ENCODE measurements around the gene SELENOW.
A peak's percentile ranks its signal among the peaks of the same experiment; 100 is the strongest.
"Not testable (repeated sequence)": the region's sequence is repeated elsewhere in the genome, so short reads cannot be mapped to it uniquely, and the experiment has no call there.

Gene SELENOW

DNA sequence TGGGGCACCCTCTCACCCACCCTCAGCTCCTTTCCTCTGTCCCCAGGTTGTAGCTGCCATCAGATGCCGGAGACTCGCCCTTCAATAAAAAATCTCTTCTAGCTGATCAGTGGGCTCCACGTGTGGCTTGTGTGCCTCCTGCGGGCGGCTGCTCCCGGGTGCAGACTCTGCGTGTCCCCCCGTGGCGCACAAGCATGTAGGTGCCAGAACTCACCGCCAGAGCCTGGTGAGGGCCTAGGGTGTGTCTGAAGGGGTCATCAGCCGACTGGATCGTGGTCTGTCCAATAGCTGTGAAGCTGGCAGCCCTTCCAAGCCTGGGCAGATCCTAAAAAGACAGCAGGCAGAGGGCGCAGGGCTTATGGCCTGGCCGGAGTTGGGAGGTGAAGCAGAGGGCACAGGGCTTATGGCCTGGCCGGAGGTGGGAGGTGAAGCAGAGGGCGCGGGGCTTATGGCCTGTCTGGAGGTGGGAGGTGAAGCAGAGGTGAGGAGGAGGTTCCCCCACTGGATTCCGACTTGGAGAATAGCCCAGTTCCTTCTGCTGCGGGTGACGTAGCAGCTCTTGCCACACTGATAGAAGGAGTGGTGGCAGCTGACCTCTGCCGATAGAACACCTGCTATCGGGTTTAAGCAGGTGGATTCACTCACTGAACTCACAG, 21.4 kb upstream of the SELENOW start:
- no peak for DNase-seq

DNA sequence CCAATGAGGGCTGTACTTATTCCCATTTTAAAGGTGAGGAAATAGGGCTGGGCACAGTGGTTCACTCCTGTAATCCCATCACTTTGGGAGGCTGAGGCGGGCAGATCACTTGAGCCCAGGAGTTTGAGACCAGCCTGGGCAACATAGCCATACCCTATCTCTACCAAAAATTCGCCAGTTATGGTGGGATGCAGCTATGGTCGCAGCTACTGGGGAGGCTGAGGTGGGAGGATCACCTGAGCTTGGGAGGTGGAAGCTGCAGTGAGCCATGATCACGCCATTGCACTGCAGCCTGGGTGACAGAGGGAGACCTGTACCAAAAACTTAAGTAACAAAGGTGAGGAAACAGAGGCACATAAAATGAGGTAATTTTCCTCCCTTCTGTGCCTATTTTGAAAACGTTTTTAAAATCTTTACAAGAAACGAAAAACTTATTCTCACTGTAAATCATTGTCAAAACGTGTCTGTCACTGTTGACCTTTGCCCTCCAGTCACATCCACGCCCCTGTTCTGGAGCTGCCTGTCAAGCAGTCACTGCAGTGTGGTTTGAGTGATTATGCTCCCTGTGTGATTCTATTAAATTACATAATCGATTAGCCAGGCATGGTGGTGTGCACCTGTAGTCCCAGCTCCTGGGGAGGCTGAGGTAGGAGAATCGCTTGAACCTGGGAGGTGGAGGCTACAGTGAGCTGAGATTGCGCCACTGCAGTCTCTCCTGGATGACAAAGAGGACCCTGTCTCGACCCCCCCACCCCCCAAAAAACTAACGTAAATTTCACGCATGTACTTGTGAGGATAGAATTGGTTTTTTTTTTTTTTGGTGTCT, 20.7 kb upstream of the SELENOW start:
- no peak for DNase-seq

DNA sequence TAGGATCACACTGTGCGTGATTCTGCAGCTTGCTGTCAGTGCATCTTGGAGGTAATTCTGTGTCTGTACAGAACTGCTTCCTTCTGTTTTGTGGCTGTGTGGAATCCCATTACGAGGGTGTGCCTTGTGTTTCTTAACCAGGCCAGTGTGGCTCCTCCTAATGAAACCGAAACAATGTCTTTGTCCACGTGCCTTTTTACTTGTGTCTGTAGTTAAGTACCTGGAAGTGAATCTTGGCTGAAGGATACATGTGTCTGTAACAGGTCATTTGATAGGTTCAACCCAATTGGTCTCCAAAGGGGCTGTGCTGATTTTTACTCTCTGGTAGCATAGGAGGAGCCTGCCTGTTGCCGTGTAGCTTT, 20.1 kb upstream of the SELENOW start:
- DNase-seq: no peak

DNA sequence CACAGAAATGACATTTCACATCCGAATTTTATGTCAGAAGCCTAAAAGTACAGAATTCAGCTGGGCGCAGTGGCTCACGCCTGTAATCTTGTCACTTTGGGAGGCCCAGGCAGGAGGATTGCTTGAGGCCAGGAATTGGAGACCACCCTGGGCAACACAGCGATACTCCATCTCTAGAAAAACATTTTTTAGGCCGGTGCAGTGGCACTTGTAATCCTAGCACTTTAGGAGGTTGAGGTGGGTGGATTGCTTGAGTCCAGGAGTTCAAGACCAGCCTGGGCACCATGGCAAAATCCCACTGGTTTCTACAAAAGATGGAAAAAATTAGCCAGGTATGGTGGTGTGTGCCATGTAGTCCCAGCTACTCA, 17.9 kb upstream of the SELENOW start:
- DNase-seq: no peak

DNA sequence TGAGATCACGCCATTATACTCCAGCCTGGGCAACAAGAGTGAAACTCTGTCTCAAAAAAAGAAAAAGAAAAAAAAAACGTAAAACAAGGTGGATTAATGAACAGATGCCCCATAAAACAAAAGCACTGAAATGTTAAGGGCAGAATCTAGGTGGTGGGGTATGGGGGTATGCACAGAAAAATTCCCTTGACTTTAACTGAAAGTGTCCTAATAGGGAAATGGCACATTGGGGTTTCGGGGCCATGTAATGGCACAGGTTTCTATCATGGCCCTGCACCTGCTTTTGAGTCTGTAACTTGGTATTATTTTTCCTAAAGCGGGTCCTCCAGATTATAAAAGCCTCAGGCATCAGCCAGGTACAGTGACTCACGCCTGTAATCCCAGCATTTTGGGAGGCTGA, 16.9 kb upstream of the SELENOW start:
- no peak for DNase-seq

DNA sequence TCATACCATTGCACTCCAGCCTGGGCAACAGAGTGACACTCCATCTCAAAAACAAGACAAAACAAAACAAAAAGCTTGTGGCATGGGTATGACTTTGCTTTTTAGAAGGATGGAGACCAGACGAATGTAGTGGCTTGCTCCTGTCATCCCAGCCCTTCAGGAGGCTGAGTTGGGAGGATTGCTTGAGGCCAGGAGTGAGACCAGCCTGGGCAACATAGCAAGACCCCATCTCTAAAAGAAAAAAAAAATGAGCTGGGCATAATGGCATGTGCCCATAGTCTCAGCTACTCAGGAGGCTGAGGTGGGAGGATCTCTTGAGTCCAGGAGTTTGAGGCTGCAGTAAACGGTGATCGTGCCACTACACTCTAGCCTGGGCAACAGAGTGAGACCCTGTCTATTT, 16.4 kb upstream of the SELENOW start:
- no peak for DNase-seq

DNA sequence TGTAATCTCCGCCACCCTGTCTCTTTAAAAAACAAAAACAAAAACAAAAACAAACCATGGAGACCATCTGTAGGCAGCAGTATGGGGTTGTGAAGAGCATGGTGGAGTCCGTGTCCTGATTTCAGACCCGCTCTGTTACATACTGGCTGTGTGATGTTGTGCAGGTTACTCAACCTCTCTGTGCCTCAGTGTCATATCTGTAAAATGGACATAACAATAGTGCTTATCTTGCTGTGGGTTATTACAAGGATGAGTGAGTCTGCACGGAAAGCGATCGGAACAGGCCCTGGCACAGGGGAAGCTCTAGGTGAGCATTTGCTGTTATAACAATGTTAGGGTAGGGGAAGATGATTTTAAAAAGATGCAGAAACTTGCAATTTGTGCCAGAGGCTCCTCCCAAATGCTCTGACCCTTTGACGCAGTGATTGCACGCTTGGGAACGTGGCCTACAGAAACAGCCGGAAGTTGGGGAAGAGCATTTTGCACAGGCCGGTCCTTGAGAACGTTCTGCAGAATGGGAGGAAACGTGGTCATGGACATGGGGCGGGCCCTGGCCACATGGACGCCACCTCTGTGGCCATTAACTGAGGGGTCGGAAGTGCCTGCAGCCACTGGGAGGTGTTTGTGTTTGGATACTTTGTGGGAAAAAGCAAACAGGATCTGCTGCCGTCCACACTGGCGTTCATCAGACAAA, 15.7 kb upstream of the SELENOW start:
- DNase-seq: no peak

DNA sequence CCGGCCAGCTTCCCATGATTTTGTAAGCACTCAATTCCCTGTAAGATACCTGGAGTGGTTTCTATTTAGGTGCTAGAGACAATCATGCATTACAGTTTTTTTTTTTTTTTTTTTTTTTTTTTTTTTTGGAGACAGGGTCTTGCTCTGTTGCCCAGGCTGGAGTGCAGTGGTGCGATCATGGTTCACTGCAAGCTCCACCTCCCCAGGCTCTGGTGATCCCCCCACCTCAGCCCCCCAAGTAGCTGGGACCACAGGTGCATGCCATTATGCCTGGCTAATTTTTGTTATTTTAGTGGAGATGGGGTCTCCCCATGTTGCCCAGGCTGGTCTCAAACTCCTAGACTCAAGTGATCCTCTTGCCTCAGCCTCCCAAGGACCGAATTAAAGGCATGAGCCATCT, 13.8 kb upstream of the SELENOW start:
- DNase-seq: not testable (repeated sequence)

DNA sequence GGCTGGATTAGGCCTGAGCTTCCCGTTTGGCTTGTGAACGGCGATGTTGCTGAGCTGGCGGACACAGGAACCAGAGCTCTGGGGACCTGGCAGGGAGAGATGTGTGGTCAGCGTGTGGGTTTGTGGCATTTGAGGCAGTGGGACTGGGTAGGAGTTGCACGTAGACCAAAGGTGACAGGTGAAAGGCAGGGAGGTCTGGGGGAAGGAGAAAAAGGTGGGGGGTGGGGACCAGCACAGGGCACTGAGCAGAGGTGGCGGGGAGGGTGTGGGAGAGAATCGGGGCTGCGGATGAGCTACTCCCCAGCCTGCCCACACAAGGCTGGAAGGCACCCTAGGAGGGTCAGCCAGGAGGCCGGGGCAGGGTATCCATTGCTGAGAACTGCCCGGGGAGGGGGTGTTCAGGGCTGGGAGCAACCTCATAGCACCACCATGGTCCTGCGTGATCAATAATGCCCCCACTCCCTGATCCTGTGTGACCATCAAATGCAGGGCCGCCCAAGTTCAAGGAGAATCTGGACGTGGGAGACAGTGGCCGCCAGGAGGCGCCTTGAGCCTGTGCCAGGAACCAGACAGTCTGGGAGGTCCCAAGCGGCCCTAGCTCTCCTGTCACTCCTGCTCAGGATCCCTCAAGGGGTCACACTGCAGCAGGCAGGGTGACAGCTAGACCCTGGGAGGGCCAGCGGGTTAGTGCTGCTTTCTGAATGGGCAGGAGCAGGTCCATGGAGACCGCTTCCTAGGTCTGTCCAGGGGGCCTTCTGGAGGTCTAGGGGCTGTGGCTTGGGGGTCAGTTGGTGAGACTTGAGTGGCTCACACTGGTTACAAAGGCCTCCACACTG, 12.8 kb upstream of the SELENOW start:
- DNase-seq: peak; percentile 72

DNA sequence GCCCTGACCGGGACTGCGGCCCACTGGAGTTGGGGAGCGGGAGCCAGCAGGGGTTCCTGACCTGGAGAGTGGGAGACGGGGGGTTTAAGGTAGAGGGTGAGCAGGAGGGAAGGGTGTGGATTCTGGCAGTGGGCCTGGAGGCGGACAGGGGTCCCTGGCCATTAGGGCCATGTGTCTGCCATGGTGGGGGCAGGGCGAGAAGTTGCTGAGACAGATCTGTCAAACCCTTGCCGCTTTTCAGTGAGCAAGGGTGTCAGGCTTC, 12.2 kb upstream of the SELENOW start:
- no peak for DNase-seq

DNA sequence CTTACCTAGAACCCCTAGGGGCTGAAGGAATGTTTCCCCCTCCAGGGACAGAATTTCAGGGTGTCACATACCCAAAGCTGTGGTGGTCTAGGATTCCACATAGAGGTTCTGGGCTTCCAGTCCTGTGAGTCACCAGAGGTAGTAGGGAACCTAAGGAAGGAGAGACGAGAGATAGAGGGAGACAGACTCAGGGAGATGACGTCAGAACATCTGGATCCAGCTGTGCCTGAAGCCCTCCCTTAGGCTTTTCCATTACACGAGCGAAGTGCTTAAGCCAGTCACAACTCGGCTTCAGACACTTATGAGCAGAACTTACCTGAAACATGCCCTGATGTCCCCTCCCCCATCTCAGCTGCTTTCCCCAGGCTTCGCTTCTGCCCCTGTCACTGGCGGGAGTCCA, 11.8 kb upstream of the SELENOW start:
- no peak for DNase-seq

DNA sequence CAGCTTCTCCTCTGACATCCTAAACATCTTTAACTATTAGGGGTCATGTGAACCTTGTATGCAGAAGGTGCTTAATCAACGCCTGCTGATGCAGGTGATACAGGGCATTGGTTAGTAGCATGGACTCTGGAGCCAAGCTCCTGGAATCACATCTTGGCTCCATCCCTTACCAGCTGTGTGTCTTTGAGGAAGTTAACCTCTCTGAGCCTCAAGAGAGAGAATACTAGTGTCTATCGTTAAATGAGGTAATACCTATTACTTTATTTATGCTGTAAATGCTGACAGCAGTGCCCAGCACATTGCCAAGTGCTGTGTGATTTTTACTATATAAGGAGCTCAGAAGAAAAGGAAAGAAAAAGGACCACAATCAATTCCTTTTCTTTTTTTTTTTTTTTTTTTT, 11.2 kb upstream of the SELENOW start:
- no peak for DNase-seq

DNA sequence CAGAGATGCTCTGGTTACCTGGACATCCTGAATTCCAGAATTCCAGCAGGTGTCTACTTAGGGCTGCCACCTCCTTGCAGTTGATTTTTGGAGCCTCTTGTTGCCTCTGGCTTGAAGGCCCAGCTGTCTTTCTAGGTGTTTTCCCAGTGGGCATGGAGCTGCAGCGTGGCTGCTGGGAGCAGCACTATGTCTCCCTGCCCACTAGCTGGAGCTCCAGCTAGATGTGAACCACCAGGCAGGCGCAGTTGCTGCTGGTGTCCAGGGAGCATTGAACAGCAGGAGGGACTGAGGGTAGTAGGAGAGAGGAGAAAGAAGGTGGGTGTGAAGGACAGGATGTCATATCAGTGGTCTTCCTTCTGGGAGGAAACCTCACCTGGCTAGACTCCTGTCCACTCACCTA, 9.9 kb upstream of the SELENOW start:
- DNase-seq: no peak

DNA sequence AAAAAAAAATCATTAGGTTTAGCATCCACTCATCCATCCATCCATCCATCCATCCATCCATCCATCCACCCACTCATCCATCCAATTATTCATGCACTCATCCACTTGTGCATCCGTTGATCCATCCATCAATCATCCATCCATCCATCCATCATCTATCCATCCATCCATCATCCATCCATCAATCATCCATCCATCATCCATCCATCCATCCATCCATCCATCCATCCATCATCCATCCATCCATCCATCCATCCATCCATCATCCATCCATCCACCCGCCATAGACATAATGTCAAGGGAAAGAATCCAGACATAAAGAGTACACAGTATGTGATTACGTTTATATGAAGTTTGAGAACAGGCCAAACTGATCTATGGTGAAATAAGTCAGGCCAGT, 9.0 kb upstream of the SELENOW start:
- DNase-seq: no peak

DNA sequence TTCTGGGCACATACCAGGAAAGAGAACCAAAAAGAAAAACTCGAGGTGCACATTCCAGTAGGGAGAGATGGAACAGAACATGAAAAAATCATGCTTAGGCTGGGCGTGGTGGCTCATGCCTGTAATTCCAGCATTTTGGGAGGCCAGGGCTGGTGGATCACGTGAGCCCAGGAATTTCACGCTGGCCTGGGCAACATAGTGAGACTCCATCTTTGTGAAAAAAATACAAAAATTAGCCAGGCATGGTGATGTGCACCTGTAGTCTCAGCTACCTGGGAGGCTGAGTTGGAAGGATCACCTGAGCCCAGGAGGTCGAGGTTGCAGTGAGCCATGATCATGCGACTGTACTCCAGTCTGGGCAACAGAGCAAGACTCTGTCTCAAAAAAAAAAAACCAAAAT, 7.2 kb upstream of the SELENOW start:
- not testable (repeated sequence) for DNase-seq

DNA sequence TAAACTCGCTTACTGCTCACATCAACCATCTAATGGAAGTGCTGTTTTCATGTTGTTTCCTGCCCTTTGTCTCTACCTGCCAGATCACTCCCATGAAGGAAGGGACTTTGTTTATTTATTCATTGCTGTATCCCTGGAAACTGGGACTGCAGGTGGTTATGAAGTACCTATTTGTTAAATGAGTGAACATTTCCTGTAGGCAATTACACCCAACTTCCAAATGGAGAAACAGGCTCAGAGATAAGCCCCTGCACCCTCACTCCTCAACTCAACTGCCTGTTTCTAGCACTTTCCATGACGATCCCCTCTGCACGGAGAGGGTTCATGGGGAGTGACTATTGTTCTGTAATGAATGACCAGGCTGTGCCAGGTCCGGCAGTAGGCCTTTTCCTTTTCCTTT, 1.9 kb upstream of the SELENOW start:
- DNase-seq: no peak

DNA sequence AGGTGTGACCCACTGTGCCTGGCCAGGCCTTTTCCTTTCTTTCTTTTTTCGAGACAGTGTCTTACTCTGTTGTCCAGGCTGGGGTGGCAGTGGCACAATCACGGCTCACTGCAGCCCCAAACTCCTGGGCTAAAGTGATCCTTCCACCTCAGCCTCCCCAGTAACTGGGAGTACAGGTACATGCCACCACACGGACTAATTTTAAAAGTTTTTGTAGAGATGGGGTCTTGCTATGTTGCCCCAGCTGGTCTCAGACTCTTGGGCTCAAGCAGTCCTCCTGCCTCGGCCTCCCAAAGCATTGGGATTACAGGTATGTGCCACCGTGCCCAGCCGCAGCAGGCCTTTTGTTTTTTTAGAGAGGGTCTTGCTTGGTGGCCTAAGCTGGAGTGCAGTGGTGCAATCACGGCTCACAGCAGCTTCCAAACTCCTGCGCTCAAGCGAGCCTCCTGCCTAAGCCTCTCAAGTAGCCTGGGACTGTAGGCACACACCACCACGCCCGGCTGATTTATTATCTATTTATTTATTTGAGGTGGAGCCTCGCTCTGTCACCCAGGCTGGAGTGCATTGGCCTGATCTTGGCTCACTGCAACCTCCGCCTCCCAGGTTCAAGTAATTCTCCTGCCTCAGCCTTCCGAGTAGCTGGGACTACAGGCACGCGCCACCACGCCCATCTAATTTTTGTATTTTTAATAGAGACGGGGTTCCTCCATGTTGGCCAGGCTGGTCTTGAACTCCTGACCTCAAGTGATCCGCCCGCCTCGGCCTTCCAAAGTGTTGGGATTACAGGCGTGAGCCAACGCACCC, 1.1 kb upstream of the SELENOW start:
- not testable (repeated sequence) for DNase-seq

DNA sequence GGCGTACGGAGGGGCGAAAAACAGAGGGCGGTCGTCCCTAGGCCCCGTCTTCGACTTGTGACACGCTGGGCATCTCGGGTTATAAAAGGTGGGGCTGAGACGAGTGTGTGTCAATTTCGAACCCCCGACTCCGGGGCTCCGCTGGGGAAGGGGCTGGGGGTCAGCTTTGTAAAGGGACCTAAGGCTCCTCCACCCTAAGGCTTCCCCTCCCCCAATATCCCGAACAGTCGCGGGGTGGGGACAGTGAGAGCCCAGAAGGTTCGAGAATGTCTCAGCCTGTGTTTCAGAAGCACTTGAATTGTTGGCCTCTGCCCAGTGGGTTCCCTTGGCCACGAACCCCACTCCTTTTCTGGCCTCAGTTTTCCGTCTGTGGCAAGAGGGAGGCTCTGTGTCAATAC, 450 bp downstream of the SELENOW start:
- DNase-seq: no peak

DNA sequence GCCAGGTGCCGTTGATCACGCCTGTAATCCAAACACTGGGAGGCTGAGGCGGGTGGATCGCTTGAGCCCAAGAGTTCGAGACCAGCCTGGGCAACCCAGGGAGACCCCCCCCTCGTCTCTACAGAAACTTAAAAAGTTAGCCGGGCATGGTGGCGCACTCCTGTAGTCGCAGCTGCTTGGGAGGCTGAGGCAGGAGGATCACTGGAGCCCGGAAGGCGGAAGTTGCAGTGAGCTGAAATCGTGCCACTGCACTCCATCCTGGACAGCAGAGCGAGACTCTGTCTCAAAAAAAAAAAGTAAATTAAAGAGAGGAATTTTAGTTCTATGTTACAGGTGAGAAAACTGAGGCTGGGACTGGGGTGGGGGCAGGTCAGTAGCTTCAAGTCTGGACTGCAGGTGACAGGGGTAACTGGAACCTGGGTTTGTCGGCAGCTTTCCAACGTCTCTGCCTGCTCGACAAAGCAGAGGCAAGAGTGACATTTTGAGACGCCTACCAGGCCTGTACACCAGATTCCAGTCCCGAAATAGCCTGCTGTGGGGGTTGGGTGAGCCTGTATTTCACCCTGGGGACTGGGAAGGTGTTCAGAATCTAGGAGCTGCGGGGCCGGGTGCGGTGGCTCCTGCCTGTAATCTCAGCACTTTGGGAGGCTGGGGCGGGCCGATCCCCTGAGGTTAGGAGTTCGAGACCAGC, 1.2 kb downstream of the SELENOW start:
- DNase-seq: peak; percentile 62

DNA sequence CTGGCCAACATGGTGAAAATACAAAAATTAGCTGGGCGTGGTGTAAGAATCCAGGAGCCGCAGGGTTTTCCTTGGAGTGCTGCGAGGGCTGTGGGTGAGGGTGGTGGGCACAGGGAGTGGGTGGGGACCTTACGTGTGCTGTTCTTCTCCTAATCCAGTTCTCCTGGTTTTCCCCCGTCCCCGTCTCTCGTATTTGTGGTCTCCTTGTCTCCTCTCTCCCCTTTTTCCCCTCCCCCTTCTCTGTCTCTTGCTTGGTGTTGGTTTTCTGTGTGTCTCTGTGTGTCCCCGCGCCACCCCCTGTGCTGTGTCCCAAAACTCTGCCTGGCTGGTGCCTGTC, 1.7 kb downstream of the SELENOW start:
- no peak for DNase-seq

DNA sequence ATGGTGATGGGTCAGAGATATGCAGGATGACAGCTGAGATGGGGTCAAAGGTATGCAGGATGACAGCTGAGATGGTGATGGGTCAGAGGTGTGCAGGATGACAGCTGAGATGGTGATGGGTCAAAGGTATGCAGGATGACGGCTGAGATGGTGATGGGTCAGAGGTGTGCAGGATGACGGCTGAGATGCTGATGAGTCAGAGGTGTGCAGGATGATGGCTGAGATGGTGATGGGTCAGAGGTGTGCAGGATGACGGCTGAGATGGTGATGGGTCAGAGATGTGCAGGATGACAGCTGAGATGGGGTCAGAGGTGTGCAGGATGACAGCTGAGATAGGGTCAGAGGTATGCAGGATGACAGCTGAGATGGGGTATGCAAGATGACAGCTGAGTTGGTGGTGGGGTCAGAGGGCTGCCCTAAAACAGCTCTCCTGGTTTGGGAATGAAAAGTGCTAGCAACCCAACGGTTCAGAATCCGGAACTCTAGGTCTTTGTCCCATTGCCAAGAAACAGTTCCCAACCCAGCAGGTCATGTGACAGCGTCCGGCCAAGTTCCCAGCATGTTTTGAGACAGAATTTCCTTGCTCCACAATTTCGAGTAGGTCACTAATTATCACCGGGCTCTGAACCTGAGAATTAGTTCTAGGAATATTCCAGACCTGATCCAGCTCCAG, 3.2 kb downstream of the SELENOW start:
- no peak for DNase-seq

DNA sequence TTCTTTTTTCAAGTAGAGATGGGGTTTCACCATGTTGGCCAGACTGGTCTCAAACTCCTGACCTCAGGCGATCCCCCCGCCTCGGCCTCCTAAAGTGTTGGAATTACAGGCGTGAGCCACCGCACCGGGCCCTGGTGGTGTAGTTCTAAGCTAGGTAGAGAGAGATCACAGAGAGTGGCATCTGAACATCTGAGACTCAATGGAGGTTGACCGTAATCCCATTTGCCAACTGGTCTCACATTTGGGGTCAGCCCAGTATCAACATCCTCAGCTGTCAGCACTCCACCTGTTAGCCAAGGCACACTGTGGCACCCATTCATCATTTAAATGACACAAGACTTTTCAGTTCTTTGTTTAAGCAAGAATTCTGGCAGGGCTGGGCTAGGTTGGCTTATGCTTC, 8.1 kb downstream of the SELENOW start:
- DNase-seq: peak; percentile 55

Measured in femur (tissue), 1 donor.